Activated CD8-positive, alpha-beta memory T cell treated with anti-CD3 and anti-CD28 coated beads, Interleukin-2, amount 50 U/mL, for 4 hours (primary cell): ENCODE measurements around the gene RAB30.

ENCODE experiments used
- DNase-seq: peaks from one replicate; pipeline ENCODE4 v3.0.0-alpha.2; 2020

Gene RAB30

GRCh38 chr11:83070044-83070701 lies 1.5 kb downstream of the RAB30 start:
- no peak for DNase-seq

GRCh38 chr11:83069441-83070043 lies 2.2 kb downstream of the RAB30 start:
- no peak for DNase-seq

GRCh38 chr11:83068568-83068967 lies 3.1 kb downstream of the RAB30 start:
- no peak for DNase-seq

GRCh38 chr11:83064011-83064410 lies 7.7 kb downstream of the RAB30 start:
- no peak for DNase-seq

GRCh38 chr11:83063073-83063754 lies 8.5 kb downstream of the RAB30 start:
- DNase-seq: no peak

- DNase-seq: no peak
Measured at GRCh38 chr11:83061883-83062282, 9.8 kb downstream of the RAB30 start.

- no peak for DNase-seq
Measured at GRCh38 chr11:83060965-83061364, 10.7 kb downstream of the RAB30 start.

GRCh38 chr11:83057721-83058120 lies 14.0 kb downstream of the RAB30 start:
- no peak for DNase-seq

GRCh38 chr11:83056611-83057010 lies 15.1 kb downstream of the RAB30 start:
- no peak for DNase-seq

- no peak for DNase-seq
Measured at GRCh38 chr11:83056204-83056603, 15.5 kb downstream of the RAB30 start.

GRCh38 chr11:83054904-83055380 lies 16.8 kb downstream of the RAB30 start:
- DNase-seq: no peak

- DNase-seq: no peak
Measured at GRCh38 chr11:83054001-83054400, 17.7 kb downstream of the RAB30 start.

GRCh38 chr11:83051760-83052671 lies 19.7 kb downstream of the RAB30 start:
- DNase-seq: no peak

- no peak for DNase-seq
Measured at GRCh38 chr11:83047515-83048225, 24.0 kb downstream of the RAB30 start.

GRCh38 chr11:83046621-83047172 lies 25.0 kb downstream of the RAB30 start:
- DNase-seq: no peak

- no peak for DNase-seq
Measured at GRCh38 chr11:83044958-83045712, 26.6 kb downstream of the RAB30 start.

GRCh38 chr11:83042964-83043711 lies 28.6 kb downstream of the RAB30 start:
- no peak for DNase-seq

- no peak for DNase-seq
Measured at GRCh38 chr11:83041126-83041525, 30.6 kb downstream of the RAB30 start.

GRCh38 chr11:83039566-83039965 lies 32.1 kb downstream of the RAB30 start:
- no peak for DNase-seq

GRCh38 chr11:83037877-83038276 lies 33.8 kb downstream of the RAB30 start:
- no peak for DNase-seq

- no peak for DNase-seq
Measured at GRCh38 chr11:83036701-83037100, 35.0 kb downstream of the RAB30 start.
